Epithelial cell of esophagus (primary cell): Measurements from ENCODE around the gene SH2D6.
A peak's percentile ranks its signal among the peaks of the same experiment; 100 is the strongest.

Experiments used
- DNase-seq: peaks from one replicate; pipeline ENCODE4 v3.0.0; 2010; ENCODE audit warnings: low read depth
- H3K4me3 ChIP-seq: 2 replicates; pipeline ENCODE4 v1.5.1; 2011; ENCODE audit warnings: mild to moderate bottlenecking, low read length, control low read depth
- CTCF ChIP-seq: IDR thresholded peaks from 2 replicates; pipeline ENCODE4 v1.5.1; 2011; ENCODE audit warnings: low read depth, mild to moderate bottlenecking, low read length, control low read depth, inconsistent platforms; ENCODE audit not compliant: insufficient read depth; ENCODE audit errors: missing control alignments

Gene SH2D6

GRCh38 chr2:85452237-85452636 lies 33.7 kb downstream of the SH2D6 start:
- no peak for TF ChIP-seq CTCF

GRCh38 chr2:85453571-85453970 lies 35.1 kb downstream of the SH2D6 start:
- no peak for TF ChIP-seq CTCF
- H3K4me3 ChIP-seq: no peak overlapping the region
- no peak for DNase-seq

More at GRCh38 chr2:85452237-85452636, 33.7 kb downstream of the SH2D6 start:
- no peak for DNase-seq
- no peak overlapping the region for H3K4me3 ChIP-seq

GRCh38 chr2:85455552-85456090 lies 37.1 kb downstream of the SH2D6 start:
- TF ChIP-seq CTCF: no peak
- no peak overlapping the region for H3K4me3 ChIP-seq
- DNase-seq: no peak

- no peak for DNase-seq
- H3K4me3 ChIP-seq: no peak overlapping the region
- TF ChIP-seq CTCF: no peak
Measured at GRCh38 chr2:85457043-85457442, 38.5 kb downstream of the SH2D6 start.

GRCh38 chr2:85457877-85458316 lies 39.4 kb downstream of the SH2D6 start:
- DNase-seq: peak; percentile 92
- H3K4me3 ChIP-seq: no peak overlapping the region
- TF ChIP-seq CTCF: no peak

GRCh38 chr2:85458601-85459563 lies 40.4 kb downstream of the SH2D6 start:
- no peak for DNase-seq
- no peak for TF ChIP-seq CTCF
- H3K4me3 ChIP-seq: no peak overlapping the region
